ENCODE data around the gene SPEG.

Gene SPEG

DNA sequence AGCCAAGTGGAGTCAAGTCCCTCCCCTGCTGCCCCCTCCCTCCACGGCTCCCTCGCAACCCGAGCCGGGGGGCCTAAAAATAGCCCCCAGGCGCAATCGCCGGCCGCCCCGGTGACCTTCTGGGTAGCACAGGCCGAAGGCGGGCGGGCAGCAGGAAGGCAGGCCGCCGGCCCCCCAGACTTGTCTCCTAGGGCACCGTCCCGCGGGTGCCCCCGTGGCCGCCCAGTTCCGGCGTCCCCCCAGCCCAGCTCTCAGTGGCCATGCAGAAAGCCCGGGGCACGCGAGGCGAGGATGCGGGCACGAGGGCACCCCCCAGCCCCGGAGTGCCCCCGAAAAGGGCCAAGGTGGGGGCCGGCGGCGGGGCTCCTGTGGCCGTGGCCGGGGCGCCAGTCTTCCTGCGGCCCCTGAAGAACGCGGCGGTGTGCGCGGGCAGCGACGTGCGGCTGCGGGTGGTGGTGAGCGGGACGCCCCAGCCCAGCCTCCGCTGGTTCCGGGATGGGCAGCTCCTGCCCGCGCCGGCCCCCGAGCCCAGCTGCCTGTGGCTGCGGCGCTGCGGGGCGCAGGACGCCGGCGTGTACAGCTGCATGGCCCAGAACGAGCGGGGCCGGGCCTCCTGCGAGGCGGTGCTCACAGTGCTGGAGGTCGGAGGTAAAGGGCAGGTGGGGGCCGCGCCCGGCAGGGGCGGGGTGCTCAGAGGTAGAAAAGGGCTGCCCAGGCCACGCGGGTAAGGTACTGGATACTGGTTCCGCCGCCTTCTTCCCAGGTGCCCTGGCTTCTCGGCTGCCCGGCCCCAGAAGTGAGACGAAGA lies at the start of gene SPEG:
Gene SPEG (plus strand): TSS at position 126 of the 808 bp plus-strand sequence. CDS start 135 bp downstream, at position 261.
- TF ChIP-seq, protein P1, sequence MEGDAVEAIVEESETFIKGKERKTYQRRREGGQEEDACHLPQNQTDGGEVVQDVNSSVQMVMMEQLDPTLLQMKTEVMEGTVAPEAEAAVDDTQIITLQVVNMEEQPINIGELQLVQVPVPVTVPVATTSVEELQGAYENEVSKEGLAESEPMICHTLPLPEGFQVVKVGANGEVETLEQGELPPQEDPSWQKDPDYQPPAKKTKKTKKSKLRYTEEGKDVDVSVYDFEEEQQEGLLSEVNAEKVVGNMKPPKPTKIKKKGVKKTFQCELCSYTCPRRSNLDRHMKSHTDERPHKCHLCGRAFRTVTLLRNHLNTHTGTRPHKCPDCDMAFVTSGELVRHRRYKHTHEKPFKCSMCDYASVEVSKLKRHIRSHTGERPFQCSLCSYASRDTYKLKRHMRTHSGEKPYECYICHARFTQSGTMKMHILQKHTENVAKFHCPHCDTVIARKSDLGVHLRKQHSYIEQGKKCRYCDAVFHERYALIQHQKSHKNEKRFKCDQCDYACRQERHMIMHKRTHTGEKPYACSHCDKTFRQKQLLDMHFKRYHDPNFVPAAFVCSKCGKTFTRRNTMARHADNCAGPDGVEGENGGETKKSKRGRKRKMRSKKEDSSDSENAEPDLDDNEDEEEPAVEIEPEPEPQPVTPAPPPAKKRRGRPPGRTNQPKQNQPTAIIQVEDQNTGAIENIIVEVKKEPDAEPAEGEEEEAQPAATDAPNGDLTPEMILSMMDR (IDR thresholded peaks at IDR 0.05; ENCODE audit: extremely low read depth, missing control alignments), result no peak
- no peak for DNase-seq (ENCODE audit: low spot score)

DNA sequence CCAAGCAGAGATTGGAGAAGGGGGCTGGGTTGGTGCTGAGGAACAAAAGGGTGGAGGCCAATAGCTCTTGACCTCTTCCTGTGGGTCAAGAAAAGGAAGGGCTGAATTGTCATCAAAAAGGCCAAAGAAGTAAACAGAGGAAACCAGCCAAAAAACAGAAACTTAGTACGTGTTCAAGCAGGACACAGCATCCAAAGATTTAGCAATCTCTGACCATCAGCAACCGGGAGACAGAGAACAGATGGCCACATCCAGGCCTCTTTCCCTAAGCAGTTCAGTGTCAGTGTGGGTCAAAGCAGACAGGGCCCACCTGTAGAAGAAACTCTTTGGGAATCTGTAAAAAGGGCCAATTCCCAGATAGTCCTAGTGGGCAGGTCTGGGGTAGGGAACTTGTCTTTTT lies 49.8 kb upstream of the SPEG start:
- no peak for DNase-seq (ENCODE audit: low spot score)
- TF ChIP-seq, protein P1 (IDR thresholded peaks at IDR 0.05; ENCODE audit: extremely low read depth, missing control alignments), result no peak

DNA sequence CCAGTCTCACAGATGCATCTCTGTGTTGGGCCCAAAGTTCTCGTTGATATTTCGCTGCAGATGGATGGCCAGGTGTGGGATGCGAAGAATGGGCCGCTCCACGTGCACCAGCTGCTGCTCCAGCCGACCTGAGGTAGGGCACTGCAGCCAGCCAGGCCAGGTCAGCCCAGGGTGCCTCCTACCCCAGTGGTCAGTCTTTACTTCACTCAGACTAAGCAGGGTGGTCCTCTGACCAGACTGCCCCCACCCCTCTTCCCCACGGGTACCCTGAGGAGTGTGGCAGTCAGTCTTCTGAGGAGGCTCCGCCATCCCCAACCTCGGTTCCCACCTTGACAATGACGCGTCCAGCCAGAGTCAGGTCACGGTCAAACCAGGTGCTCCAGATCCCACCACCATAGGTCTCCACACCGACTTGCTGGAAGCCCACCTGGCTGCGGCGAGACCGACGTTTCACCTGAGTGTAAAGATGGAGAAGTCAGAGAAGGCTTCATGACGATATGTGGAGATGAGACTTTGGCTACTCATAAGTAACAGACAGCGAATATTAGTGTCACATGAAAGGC lies 48.6 kb upstream of the SPEG start:
- no peak for DNase-seq (ENCODE audit: low spot score)
- TF ChIP-seq, protein P1 (IDR thresholded peaks at IDR 0.05; ENCODE audit: extremely low read depth, missing control alignments), result no peak

DNA sequence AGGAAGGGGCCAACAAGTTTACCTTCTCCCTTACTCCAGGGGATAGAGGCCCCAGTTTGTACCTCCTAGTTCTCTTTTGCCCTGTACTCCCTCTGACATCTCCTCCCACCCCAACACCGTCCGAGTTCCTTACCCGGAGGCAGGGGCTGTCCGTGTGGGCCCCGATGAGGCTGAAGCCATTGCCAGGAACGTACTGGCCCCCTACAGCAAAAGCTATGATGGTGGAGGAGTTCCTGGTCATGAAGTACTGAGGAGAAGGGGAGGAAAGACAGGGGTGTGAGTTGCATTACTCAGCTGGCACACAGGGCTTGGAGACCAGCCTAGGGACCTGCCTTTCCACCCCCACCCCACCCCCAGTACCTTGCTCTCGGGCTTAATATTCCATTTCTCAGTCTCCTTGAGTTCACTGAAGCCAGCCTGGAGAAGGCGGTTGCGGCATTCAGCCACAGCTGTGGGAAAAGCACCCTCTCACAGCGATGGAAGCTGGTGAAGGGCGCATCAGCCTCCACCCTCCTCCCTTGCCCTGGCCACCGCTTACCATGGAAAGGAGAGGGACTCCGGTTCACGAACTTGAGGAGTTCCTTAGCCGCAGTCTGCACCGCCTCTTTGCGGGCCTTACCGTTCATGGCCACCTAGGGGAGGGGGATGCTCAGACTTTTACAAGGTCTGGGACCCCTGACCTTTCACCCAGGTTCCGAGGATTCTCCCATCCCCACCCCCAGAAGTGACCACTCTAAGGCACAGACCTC lies 47.9 kb upstream of the SPEG start:
- TF ChIP-seq, protein P1 (IDR thresholded peaks at IDR 0.05; ENCODE audit: extremely low read depth, missing control alignments), result no peak
- no peak for DNase-seq (ENCODE audit: low spot score)

DNA sequence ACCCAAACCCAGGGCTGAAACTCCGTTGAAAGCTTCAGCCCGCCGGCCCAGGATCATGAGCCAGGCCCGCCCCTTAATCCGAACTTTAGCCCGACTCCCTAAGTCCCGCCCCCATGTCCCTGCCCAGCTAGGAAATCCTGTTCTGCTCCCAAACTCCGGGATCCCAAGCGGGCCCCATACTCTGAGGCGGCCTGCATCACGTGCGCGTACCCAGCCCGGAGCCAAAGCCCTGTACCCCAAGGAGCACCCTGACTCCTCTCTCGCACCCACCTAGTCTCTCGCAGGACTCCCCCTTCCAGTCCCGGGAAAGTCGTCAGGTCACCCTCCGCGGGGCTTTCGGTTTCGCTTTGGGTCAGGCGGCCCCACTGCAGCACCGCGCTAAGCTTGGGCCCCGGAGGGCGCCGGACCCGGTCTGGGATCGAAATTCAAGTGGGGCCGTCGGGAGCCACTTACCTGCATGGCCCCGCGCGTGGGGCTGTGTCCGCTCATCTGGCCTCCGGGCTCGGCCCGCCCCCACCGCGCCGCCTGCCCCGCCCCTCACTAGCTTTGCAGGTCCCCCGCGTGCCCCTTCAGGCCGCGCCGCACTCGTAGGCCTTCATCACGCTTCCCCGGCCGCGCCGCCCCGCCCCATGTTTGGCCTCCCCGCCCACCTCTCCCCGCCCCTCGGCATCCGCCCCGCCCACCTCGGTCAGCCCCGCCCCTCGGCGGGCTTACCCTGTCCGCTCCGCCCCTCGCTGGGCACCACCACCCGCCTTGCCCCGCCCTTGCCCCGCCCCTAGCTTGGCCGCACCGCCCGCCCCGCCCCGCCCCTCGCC lies 47.1 kb upstream of the SPEG start, which contains the start of gene DNPEP:
Gene DNPEP (minus strand): TSS at position 607 of the 815 bp plus-strand sequence. CDS start 118 bp downstream, at position 489.
- DNase-seq (ENCODE audit: low spot score), result peak; percentile 79
- TF ChIP-seq, protein P1 (IDR thresholded peaks at IDR 0.05; ENCODE audit: extremely low read depth, missing control alignments), result no peak

DNA sequence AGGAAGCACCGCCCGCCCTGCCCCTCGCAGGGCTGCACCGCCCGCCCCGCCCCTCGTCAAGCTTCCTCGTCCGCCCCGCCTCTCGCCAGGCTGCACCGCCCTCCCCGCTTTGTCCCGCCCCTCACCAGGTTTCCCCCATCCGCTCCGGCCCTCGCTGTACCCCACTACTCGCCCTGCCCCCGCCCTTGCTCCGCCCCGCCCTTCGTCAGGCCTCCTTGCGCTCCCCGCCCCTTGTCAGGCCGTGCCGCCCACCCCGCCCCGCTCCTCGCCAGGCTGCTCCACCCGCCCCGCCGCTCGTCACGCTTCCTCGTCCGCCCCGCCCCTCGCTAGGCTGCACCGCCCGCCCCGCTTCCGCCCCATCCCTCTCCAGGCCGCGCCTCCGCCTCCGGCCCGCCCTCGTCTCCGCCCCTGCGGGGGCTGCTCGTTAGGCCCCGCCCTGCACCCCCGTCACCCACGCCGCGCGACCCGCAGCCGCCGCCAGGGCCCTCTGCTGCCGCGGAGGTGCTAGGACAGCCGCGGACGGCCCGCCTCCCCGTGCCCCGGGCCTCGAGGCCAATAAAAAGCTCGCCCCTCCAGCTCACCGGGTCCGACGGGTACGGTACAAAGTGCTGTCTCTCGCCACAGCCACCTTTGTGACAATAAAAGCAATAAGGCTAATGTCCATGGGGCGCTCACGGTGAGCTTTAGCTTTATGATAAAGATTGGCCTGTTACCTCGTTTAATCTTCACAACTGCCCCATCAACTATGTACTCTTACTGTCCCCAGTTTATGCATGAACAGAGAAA lies 46.3 kb upstream of the SPEG start:
- peak; percentile 99 for DNase-seq (ENCODE audit: low spot score)

More for the DNA sequence above, 46.3 kb upstream of the SPEG start:
- TF ChIP-seq, protein P1 (IDR thresholded peaks at IDR 0.05; ENCODE audit: extremely low read depth, missing control alignments), result peak; percentile 47

Data from GM20000 (cell line).